ENCODE results near the gene TAOK2.
"Not testable (repeated sequence)": the region's sequence is repeated elsewhere in the genome, so short reads cannot be mapped to it uniquely, and the experiment has no call there.

DNA sequence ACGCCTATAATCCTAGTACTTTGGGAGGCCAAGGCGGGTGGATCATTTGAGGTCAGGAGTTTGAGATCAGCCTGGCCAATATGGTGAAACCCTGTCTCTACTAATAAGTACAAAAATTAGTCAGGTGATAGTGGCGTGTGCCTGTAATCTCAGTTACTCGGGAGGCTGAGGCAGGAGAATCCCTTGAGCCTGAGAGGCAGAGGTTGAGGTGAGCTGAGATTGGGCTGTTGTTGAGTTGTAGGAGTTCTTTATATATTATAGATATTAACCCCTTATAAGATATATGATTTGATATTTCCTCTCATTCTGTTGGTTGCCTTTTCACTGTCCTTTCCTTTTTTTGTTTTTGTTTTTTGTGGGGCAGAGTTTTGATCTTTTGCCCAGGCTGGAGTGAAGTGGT is 13.8 kb upstream of the TAOK2 start:
- not testable (repeated sequence) for TF ChIP-seq SUZ12 (IDR thresholded peaks at IDR 0.05; ENCODE audit: extremely low read depth, insufficient read depth, insufficient read length); YY1 (IDR thresholded peaks at IDR 0.05; ENCODE audit: insufficient read depth, insufficient read length); ZNF274 (IDR thresholded peaks at IDR 0.05; ENCODE audit: low read depth, low read length)

Measured in NT2/D1 (cell line).